Trophoblast cell (in vitro differentiated cells and primary cell): Measurements from ENCODE around the gene FOXF2.

Experiments
- DNase-seq, 2 donors: peaks; one replicate each; pipeline ENCODE4 v3.0.0-alpha.2; 2016
- H2AFZ ChIP-seq: 2 replicates; pipeline ENCODE4 v1.6.1; 2013; ENCODE audit warnings: low read length, moderate library complexity, mild to moderate bottlenecking; ENCODE audit not compliant: insufficient read depth, poor library complexity
- H2AK5ac ChIP-seq: 2 replicates; pipeline ENCODE4 v1.6.1; 2013; ENCODE audit warnings: mild to moderate bottlenecking, low read length
- H2BK120ac ChIP-seq: 2 replicates; pipeline ENCODE4 v1.6.1; 2013; ENCODE audit warnings: low read length, mild to moderate bottlenecking, moderate library complexity; ENCODE audit not compliant: insufficient read depth, poor library complexity
- H2BK12ac ChIP-seq: 2 replicates; pipeline ENCODE4 v1.6.1; 2013; ENCODE audit warnings: mild to moderate bottlenecking, low read length, moderate library complexity
- H2BK5ac ChIP-seq: 2 replicates; pipeline ENCODE4 v1.6.1; 2013; ENCODE audit warnings: low read length, low read depth, moderate library complexity, mild to moderate bottlenecking; ENCODE audit not compliant: poor library complexity
- H3K14ac ChIP-seq: 2 replicates; pipeline ENCODE4 v1.6.1; 2013; ENCODE audit warnings: mild to moderate bottlenecking, low read length
- H3K18ac ChIP-seq: 2 replicates; pipeline ENCODE4 v1.6.1; 2013; ENCODE audit warnings: mild to moderate bottlenecking, low read length
- H3K23ac ChIP-seq: 2 replicates; pipeline ENCODE4 v1.6.1; 2013; ENCODE audit warnings: low read length
- H3K27ac ChIP-seq: 2 replicates; pipeline ENCODE4 v1.5.1; 2013; ENCODE audit warnings: low read depth, mild to moderate bottlenecking, inconsistent platforms, low read length, moderate library complexity
- H3K27me3 ChIP-seq: 2 replicates; pipeline ENCODE4 v1.6.1; 2013; ENCODE audit warnings: inconsistent platforms, mild to moderate bottlenecking, low read length, moderate library complexity; ENCODE audit not compliant: insufficient read depth
- H3K36me3 ChIP-seq, 2 experiments: 1 replicate in 1 of 2; 2 replicates in 1 of 2; pipeline ENCODE4 v1.6.1; 2013; ENCODE audit warnings: low read length in 2 of 2, mild to moderate bottlenecking in 2 of 2, moderate library complexity in 1 of 2; ENCODE audit not compliant: insufficient read depth in 2 of 2, control insufficient read depth in 1 of 2
- H3K4ac ChIP-seq: 2 replicates; pipeline ENCODE4 v1.6.1; 2013; ENCODE audit warnings: low read depth, mild to moderate bottlenecking, low read length, moderate library complexity
- H3K4me1 ChIP-seq, 2 experiments: 1 replicate in 1 of 2; 2 replicates in 1 of 2; pipeline ENCODE4 v1.6.1; 2013; ENCODE audit warnings: low read length in 2 of 2, mild to moderate bottlenecking in 2 of 2, moderate library complexity in 1 of 2; ENCODE audit not compliant: insufficient read depth in 2 of 2, control insufficient read depth in 1 of 2
- H3K4me2 ChIP-seq: 2 replicates; pipeline ENCODE4 v1.6.1; 2013; ENCODE audit warnings: inconsistent platforms, mild to moderate bottlenecking, low read length, moderate library complexity
- H3K4me3 ChIP-seq: 2 replicates; pipeline ENCODE4 v1.5.1; 2013; ENCODE audit warnings: mild to moderate bottlenecking, low read depth, low read length, inconsistent platforms
- H3K79me1 ChIP-seq: one replicate; pipeline ENCODE4 v1.6.1; 2013; ENCODE audit warnings: low read length
- H3K79me2 ChIP-seq: 2 replicates; pipeline ENCODE4 v1.6.1; 2013; ENCODE audit warnings: low read length, mild to moderate bottlenecking; ENCODE audit not compliant: control insufficient read depth, insufficient read depth, poor library complexity
- H3K9ac ChIP-seq: 2 replicates; pipeline ENCODE4 v1.6.1; 2013; ENCODE audit warnings: mild to moderate bottlenecking, low read length
- H3K9me3 ChIP-seq: 2 replicates; pipeline ENCODE4 v1.6.1; 2013; ENCODE audit warnings: low read depth, mild to moderate bottlenecking, control low read depth, inconsistent platforms, low read length; ENCODE audit not compliant: insufficient read depth
- H4K12ac ChIP-seq: 2 replicates; pipeline ENCODE4 v1.6.1; 2013; ENCODE audit warnings: low read depth, mild to moderate bottlenecking, low read length, moderate library complexity
- H4K8ac ChIP-seq: 2 replicates; pipeline ENCODE4 v1.6.1; 2013; ENCODE audit warnings: low read depth, mild to moderate bottlenecking, low read length, moderate library complexity
- H4K91ac ChIP-seq: one replicate; pipeline ENCODE4 v1.6.1; 2013; ENCODE audit warnings: low read depth, mild to moderate bottlenecking, low read length, moderate library complexity
- WGBS: extraction: QIAGEN DNeasy Blood & Tissue Kit; methylation state at CpG from one replicate; pipeline ENCODE4 v1.1.7; 2013; ENCODE audit warnings: missing lambda C conversion rate; ENCODE audit not compliant: insufficient read length, insufficient coverage; ENCODE audit errors: extremely low coverage; 5-methylcytosine and 5-hydroxymethylcytosine counted together

Gene FOXF2

GRCh38 chr6:1418471-1419191 lies 29.3 kb downstream of the FOXF2 start:
- Histone ChIP-seq H3K14ac (no peak overlapping the region), H4K91ac (no peak overlapping the region), H3K27ac (no peak overlapping the region), H4K8ac (no peak overlapping the region), H3K18ac (no peak overlapping the region), H3K9ac (no peak overlapping the region), H2AFZ (no peak overlapping the region), H3K4me1 (no peaks in the 10 kb centered on the region), H3K79me1 (no peaks in the 10 kb centered on the region), H2BK12ac (no peak overlapping the region), H2BK120ac (no peak overlapping the region), H3K4me2 (no peak overlapping the region), H3K4ac (no peak overlapping the region), H3K9me3 (peaks cover 5% of the 10 kb centered on the region), H2BK5ac (no peak overlapping the region), H3K27me3 (no peaks in the 10 kb centered on the region), H3K4me3 (no peak overlapping the region), H3K79me2 (no peaks in the 10 kb centered on the region), H2AK5ac (no peak overlapping the region), H3K36me3 (no peaks in the 10 kb centered on the region), H3K23ac (no peak overlapping the region), H4K12ac (no peak overlapping the region)
- WGBS: no CpG with 5 or more reads among the region's 15 CpGs
- no peak for DNase-seq

- no peak overlapping the region for H4K91ac ChIP-seq
- no peaks in the 10 kb centered on the region for H3K79me2 ChIP-seq
- H2BK12ac ChIP-seq: no peak overlapping the region
- no peak overlapping the region for H4K8ac ChIP-seq
- H4K12ac ChIP-seq: no peak overlapping the region
- H3K27me3 ChIP-seq: no peaks in the 10 kb centered on the region
- no peak overlapping the region for H3K9ac ChIP-seq
- no peak overlapping the region for H3K4me2 ChIP-seq
- H2AK5ac ChIP-seq: no peak overlapping the region
- H2AFZ ChIP-seq: no peak overlapping the region
- no peak for DNase-seq
- H3K14ac ChIP-seq: no peak overlapping the region
- no peaks in the 10 kb centered on the region for H3K4me1 ChIP-seq
- H3K27ac ChIP-seq: no peak overlapping the region
- no peak overlapping the region for H3K18ac ChIP-seq
- H3K23ac ChIP-seq: no peak overlapping the region
- H2BK5ac ChIP-seq: no peak overlapping the region
- H3K4me3 ChIP-seq: no peak overlapping the region
- H3K79me1 ChIP-seq: no peaks in the 10 kb centered on the region
- WGBS: no CpG with 5 or more reads among the region's 1 CpG
- no peak overlapping the region for H2BK120ac ChIP-seq
- no peak overlapping the region for H3K4ac ChIP-seq
- peaks cover 5% of the 10 kb centered on the region for H3K9me3 ChIP-seq
- no peaks in the 10 kb centered on the region for H3K36me3 ChIP-seq
Measured at GRCh38 chr6:1420382-1420781, 31.0 kb downstream of the FOXF2 start.

GRCh38 chr6:1422290-1422689 lies 32.9 kb downstream of the FOXF2 start:
- no peak overlapping the region for H3K9ac ChIP-seq
- no peak overlapping the region for H2BK5ac ChIP-seq
- H3K4me1 ChIP-seq: no peaks in the 10 kb centered on the region
- H3K14ac ChIP-seq: no peak overlapping the region
- H3K36me3 ChIP-seq: no peaks in the 10 kb centered on the region
- H3K18ac ChIP-seq: no peak overlapping the region
- H3K27me3 ChIP-seq: no peaks in the 10 kb centered on the region
- H3K23ac ChIP-seq: no peak overlapping the region
- no peak overlapping the region for H2BK120ac ChIP-seq
- no peak overlapping the region for H3K4me2 ChIP-seq
- no peaks in the 10 kb centered on the region for H3K79me1 ChIP-seq
- WGBS: no CpG with 5 or more reads among the region's 1 CpG
- H2AFZ ChIP-seq: no peak overlapping the region
- H4K91ac ChIP-seq: no peak overlapping the region
- H4K8ac ChIP-seq: no peak overlapping the region
- no peak overlapping the region for H3K27ac ChIP-seq
- H3K9me3 ChIP-seq: peaks cover 2% of the 10 kb centered on the region
- no peak for DNase-seq
- H2BK12ac ChIP-seq: no peak overlapping the region
- no peak overlapping the region for H3K4me3 ChIP-seq
- no peak overlapping the region for H2AK5ac ChIP-seq
- H3K4ac ChIP-seq: no peak overlapping the region
- H4K12ac ChIP-seq: no peak overlapping the region
- no peaks in the 10 kb centered on the region for H3K79me2 ChIP-seq

- H3K4me1 ChIP-seq: no peaks in the 10 kb centered on the region
- no peak overlapping the region for H3K14ac ChIP-seq
- H3K27ac ChIP-seq: no peak overlapping the region
- H3K4me2 ChIP-seq: no peak overlapping the region
- H3K23ac ChIP-seq: no peak overlapping the region
- no peak overlapping the region for H2BK5ac ChIP-seq
- H3K9ac ChIP-seq: no peak overlapping the region
- no peak overlapping the region for H3K18ac ChIP-seq
- H2BK120ac ChIP-seq: no peak overlapping the region
- no peak overlapping the region for H2AK5ac ChIP-seq
- H4K91ac ChIP-seq: no peak overlapping the region
- no peak overlapping the region for H2BK12ac ChIP-seq
- H3K27me3 ChIP-seq: no peaks in the 10 kb centered on the region
- peak in 1 of 2 donors; percentile 8 for DNase-seq
- peaks cover 2% of the 10 kb centered on the region for H3K9me3 ChIP-seq
- H2AFZ ChIP-seq: no peak overlapping the region
- no peak overlapping the region for H4K12ac ChIP-seq
- H3K36me3 ChIP-seq: no peaks in the 10 kb centered on the region
- no CpG with 5 or more reads among the region's 9 CpGs for WGBS
- H3K4me3 ChIP-seq: no peak overlapping the region
- no peaks in the 10 kb centered on the region for H3K79me2 ChIP-seq
- no peak overlapping the region for H4K8ac ChIP-seq
- no peak overlapping the region for H3K4ac ChIP-seq
- no peaks in the 10 kb centered on the region for H3K79me1 ChIP-seq
Measured at GRCh38 chr6:1423578-1423977, 34.2 kb downstream of the FOXF2 start.
